K562 (cell line): ENCODE results near the gene ITGAD.

ENCODE experiments used
- EZH2 ChIP-seq: IDR thresholded peaks from 2 replicates; pipeline ENCODE4 v1.6.1; 2012; ENCODE audit warnings: low read depth, mild to moderate bottlenecking, inconsistent platforms, low read length, borderline replicate concordance
- POLR2AphosphoS5 ChIP-seq: IDR thresholded peaks from 2 replicates; pipeline ENCODE4 v1.6.1; 2011; ENCODE audit warnings: mild to moderate bottlenecking, low read depth, low read length, moderate library complexity; ENCODE audit not compliant: control insufficient read depth, insufficient read depth
- TF ChIP-seq, protein P1 (sequence below): sonication (generic); formaldehyde crosslinking; IDR thresholded peaks from 2 replicates; pipeline ENCODE4 v1.8.0; 2023; ENCODE audit warnings: missing genetic modification reagents, mild to moderate bottlenecking, borderline replicate concordance
- TF ChIP-seq, protein P2 (sequence below): fragments of 150-350 bp; IDR thresholded peaks from 2 replicates; pipeline ENCODE4 v1.6.1; 2014; ENCODE audit warnings: low read depth, mild to moderate bottlenecking, low read length, borderline replicate concordance
- TF ChIP-seq, protein P3 (sequence below): fragments of 450-650 bp; IDR thresholded peaks from 2 replicates; pipeline ENCODE4 v1.6.1; 2016; ENCODE audit warnings: mild to moderate bottlenecking
- TF ChIP-seq, protein P4 (sequence below): fragments of 450-650 bp; IDR thresholded peaks from 2 replicates; pipeline ENCODE4 v1.6.1; 2017; ENCODE audit warnings: antibody characterized with exemption, mild to moderate bottlenecking

DNA sequence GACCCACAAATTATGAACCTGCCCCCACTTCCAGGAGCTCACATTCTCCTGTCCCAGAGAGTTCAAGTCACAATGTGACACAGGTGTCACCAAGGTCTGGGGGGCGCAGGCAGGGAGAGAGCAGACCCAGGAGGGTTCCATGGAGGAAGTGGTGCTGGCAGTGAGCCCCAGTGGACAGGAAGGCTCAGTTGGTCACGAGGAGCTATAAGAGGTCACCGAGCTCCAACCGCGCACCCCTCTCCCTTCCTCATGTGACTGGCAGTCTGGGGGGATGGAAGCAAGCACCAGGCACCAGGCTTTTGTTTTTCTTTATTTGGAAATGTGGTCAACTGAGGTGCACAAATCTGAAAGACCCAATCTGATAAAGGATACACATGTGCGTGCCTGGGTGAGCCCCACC lies 2.5 kb downstream of the ITGAD start:
- TF ChIP-seq POLR2AphosphoS5 (no peak), EZH2 (no peak)
- TF ChIP-seq, protein P1, sequence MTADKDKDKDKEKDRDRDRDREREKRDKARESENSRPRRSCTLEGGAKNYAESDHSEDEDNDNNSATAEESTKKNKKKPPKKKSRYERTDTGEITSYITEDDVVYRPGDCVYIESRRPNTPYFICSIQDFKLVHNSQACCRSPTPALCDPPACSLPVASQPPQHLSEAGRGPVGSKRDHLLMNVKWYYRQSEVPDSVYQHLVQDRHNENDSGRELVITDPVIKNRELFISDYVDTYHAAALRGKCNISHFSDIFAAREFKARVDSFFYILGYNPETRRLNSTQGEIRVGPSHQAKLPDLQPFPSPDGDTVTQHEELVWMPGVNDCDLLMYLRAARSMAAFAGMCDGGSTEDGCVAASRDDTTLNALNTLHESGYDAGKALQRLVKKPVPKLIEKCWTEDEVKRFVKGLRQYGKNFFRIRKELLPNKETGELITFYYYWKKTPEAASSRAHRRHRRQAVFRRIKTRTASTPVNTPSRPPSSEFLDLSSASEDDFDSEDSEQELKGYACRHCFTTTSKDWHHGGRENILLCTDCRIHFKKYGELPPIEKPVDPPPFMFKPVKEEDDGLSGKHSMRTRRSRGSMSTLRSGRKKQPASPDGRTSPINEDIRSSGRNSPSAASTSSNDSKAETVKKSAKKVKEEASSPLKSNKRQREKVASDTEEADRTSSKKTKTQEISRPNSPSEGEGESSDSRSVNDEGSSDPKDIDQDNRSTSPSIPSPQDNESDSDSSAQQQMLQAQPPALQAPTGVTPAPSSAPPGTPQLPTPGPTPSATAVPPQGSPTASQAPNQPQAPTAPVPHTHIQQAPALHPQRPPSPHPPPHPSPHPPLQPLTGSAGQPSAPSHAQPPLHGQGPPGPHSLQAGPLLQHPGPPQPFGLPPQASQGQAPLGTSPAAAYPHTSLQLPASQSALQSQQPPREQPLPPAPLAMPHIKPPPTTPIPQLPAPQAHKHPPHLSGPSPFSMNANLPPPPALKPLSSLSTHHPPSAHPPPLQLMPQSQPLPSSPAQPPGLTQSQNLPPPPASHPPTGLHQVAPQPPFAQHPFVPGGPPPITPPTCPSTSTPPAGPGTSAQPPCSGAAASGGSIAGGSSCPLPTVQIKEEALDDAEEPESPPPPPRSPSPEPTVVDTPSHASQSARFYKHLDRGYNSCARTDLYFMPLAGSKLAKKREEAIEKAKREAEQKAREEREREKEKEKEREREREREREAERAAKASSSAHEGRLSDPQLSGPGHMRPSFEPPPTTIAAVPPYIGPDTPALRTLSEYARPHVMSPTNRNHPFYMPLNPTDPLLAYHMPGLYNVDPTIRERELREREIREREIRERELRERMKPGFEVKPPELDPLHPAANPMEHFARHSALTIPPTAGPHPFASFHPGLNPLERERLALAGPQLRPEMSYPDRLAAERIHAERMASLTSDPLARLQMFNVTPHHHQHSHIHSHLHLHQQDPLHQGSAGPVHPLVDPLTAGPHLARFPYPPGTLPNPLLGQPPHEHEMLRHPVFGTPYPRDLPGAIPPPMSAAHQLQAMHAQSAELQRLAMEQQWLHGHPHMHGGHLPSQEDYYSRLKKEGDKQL (CRISPR knock-in tag): no peak
- TF ChIP-seq, protein P2, sequence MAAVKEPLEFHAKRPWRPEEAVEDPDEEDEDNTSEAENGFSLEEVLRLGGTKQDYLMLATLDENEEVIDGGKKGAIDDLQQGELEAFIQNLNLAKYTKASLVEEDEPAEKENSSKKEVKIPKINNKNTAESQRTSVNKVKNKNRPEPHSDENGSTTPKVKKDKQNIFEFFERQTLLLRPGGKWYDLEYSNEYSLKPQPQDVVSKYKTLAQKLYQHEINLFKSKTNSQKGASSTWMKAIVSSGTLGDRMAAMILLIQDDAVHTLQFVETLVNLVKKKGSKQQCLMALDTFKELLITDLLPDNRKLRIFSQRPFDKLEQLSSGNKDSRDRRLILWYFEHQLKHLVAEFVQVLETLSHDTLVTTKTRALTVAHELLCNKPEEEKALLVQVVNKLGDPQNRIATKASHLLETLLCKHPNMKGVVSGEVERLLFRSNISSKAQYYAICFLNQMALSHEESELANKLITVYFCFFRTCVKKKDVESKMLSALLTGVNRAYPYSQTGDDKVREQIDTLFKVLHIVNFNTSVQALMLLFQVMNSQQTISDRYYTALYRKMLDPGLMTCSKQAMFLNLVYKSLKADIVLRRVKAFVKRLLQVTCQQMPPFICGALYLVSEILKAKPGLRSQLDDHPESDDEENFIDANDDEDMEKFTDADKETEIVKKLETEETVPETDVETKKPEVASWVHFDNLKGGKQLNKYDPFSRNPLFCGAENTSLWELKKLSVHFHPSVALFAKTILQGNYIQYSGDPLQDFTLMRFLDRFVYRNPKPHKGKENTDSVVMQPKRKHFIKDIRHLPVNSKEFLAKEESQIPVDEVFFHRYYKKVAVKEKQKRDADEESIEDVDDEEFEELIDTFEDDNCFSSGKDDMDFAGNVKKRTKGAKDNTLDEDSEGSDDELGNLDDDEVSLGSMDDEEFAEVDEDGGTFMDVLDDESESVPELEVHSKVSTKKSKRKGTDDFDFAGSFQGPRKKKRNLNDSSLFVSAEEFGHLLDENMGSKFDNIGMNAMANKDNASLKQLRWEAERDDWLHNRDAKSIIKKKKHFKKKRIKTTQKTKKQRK: no peak
- TF ChIP-seq, protein P3, sequence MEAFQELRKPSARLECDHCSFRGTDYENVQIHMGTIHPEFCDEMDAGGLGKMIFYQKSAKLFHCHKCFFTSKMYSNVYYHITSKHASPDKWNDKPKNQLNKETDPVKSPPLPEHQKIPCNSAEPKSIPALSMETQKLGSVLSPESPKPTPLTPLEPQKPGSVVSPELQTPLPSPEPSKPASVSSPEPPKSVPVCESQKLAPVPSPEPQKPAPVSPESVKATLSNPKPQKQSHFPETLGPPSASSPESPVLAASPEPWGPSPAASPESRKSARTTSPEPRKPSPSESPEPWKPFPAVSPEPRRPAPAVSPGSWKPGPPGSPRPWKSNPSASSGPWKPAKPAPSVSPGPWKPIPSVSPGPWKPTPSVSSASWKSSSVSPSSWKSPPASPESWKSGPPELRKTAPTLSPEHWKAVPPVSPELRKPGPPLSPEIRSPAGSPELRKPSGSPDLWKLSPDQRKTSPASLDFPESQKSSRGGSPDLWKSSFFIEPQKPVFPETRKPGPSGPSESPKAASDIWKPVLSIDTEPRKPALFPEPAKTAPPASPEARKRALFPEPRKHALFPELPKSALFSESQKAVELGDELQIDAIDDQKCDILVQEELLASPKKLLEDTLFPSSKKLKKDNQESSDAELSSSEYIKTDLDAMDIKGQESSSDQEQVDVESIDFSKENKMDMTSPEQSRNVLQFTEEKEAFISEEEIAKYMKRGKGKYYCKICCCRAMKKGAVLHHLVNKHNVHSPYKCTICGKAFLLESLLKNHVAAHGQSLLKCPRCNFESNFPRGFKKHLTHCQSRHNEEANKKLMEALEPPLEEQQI: no peak
- TF ChIP-seq, protein P4, sequence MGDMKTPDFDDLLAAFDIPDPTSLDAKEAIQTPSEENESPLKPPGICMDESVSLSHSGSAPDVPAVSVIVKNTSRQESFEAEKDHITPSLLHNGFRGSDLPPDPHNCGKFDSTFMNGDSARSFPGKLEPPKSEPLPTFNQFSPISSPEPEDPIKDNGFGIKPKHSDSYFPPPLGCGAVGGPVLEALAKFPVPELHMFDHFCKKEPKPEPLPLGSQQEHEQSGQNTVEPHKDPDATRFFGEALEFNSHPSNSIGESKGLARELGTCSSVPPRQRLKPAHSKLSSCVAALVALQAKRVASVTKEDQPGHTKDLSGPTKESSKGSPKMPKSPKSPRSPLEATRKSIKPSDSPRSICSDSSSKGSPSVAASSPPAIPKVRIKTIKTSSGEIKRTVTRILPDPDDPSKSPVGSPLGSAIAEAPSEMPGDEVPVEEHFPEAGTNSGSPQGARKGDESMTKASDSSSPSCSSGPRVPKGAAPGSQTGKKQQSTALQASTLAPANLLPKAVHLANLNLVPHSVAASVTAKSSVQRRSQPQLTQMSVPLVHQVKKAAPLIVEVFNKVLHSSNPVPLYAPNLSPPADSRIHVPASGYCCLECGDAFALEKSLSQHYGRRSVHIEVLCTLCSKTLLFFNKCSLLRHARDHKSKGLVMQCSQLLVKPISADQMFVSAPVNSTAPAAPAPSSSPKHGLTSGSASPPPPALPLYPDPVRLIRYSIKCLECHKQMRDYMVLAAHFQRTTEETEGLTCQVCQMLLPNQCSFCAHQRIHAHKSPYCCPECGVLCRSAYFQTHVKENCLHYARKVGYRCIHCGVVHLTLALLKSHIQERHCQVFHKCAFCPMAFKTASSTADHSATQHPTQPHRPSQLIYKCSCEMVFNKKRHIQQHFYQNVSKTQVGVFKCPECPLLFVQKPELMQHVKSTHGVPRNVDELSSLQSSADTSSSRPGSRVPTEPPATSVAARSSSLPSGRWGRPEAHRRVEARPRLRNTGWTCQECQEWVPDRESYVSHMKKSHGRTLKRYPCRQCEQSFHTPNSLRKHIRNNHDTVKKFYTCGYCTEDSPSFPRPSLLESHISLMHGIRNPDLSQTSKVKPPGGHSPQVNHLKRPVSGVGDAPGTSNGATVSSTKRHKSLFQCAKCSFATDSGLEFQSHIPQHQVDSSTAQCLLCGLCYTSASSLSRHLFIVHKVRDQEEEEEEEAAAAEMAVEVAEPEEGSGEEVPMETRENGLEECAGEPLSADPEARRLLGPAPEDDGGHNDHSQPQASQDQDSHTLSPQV: no peak
